ENCODE data around the gene PALM3. TPM values are rescaled to one million over a fixed set of nuclear protein-coding genes. Genes with fewer than 3 reads are reported as not detected.
A peak's percentile ranks its signal among the peaks of the same experiment; 100 is the strongest.
"Not testable (repeated sequence)": the region's sequence is repeated elsewhere in the genome, so short reads cannot be mapped to it uniquely, and the experiment has no call there.

PALM3 gene
- total RNA-seq, 1 donor from 2014 or later = 0.95 TPM

- DNase-seq (ENCODE audit: low spot score) = no peak
- Mint-ChIP-seq H3K36me3 (ENCODE audit: low read depth) (no peaks in the 10 kb centered on the region), H3K27ac (ENCODE audit: unreplicated experiment) (peak overlapping the region; percentile 62), H3K27me3 (ENCODE audit: low read depth) (peaks cover 4% of the 10 kb centered on the region), H3K4me1 (ENCODE audit: low read depth) (peaks cover 6% of the 10 kb centered on the region), H3K4me3 (ENCODE audit: unreplicated experiment) (no peak overlapping the region), H3K9me3 (ENCODE audit: low read depth) (no peaks in the 10 kb centered on the region)
- TF ChIP-seq CTCF (IDR thresholded peaks at IDR 0.05) = peak; percentile 72
These were observed 38.3 kb downstream of the PALM3 start for GRCh38 chr19:14023404-14024235.

- no peaks in the 10 kb centered on the region for H3K27me3 Mint-ChIP-seq (ENCODE audit: low read depth)
- no peak overlapping the region for H3K27ac Mint-ChIP-seq (ENCODE audit: unreplicated experiment)
- no peak overlapping the region for H3K4me3 Mint-ChIP-seq (ENCODE audit: unreplicated experiment)
- H3K9me3 Mint-ChIP-seq (ENCODE audit: low read depth) = no peaks in the 10 kb centered on the region
- peaks cover 6% of the 10 kb centered on the region for H3K4me1 Mint-ChIP-seq (ENCODE audit: low read depth)
- no peaks in the 10 kb centered on the region for H3K36me3 Mint-ChIP-seq (ENCODE audit: low read depth)
- DNase-seq (ENCODE audit: low spot score) = no peak
- no peak for TF ChIP-seq CTCF (IDR thresholded peaks at IDR 0.05)
These were observed 39.4 kb downstream of the PALM3 start for GRCh38 chr19:14022469-14022868.

- no peak overlapping the region for H3K27ac Mint-ChIP-seq (ENCODE audit: unreplicated experiment)
- TF ChIP-seq CTCF (IDR thresholded peaks at IDR 0.05) = no peak
- peaks cover 6% of the 10 kb centered on the region for H3K4me1 Mint-ChIP-seq (ENCODE audit: low read depth)
- H3K4me3 Mint-ChIP-seq (ENCODE audit: unreplicated experiment) = no peak overlapping the region
- no peaks in the 10 kb centered on the region for H3K27me3 Mint-ChIP-seq (ENCODE audit: low read depth)
- DNase-seq (ENCODE audit: low spot score) = no peak
- H3K9me3 Mint-ChIP-seq (ENCODE audit: low read depth) = no peaks in the 10 kb centered on the region
- H3K36me3 Mint-ChIP-seq (ENCODE audit: low read depth) = no peaks in the 10 kb centered on the region
These were observed 40.4 kb downstream of the PALM3 start for GRCh38 chr19:14021474-14021873.

GRCh38 chr19:14019739-14020138 is 42.1 kb downstream of the PALM3 start:
- H3K36me3 Mint-ChIP-seq (ENCODE audit: low read depth); DNase-seq (ENCODE audit: low spot score); H3K27ac Mint-ChIP-seq (ENCODE audit: unreplicated experiment); H3K4me1 Mint-ChIP-seq (ENCODE audit: low read depth); H3K4me3 Mint-ChIP-seq (ENCODE audit: unreplicated experiment); H3K9me3 Mint-ChIP-seq (ENCODE audit: low read depth); H3K27me3 Mint-ChIP-seq (ENCODE audit: low read depth): not testable (repeated sequence)

- H3K4me3 Mint-ChIP-seq (ENCODE audit: unreplicated experiment) = no peak overlapping the region
- H3K4me1 Mint-ChIP-seq (ENCODE audit: low read depth) = peaks cover 6% of the 10 kb centered on the region
- DNase-seq (ENCODE audit: low spot score) = no peak
- H3K27me3 Mint-ChIP-seq (ENCODE audit: low read depth) = no peaks in the 10 kb centered on the region
- no peaks in the 10 kb centered on the region for H3K36me3 Mint-ChIP-seq (ENCODE audit: low read depth)
- no peak overlapping the region for H3K27ac Mint-ChIP-seq (ENCODE audit: unreplicated experiment)
- TF ChIP-seq CTCF (IDR thresholded peaks at IDR 0.05) = no peak
- H3K9me3 Mint-ChIP-seq (ENCODE audit: low read depth) = no peaks in the 10 kb centered on the region
These were observed 42.8 kb downstream of the PALM3 start for GRCh38 chr19:14019100-14019499.

- Mint-ChIP-seq H3K4me1 (ENCODE audit: low read depth) (no peaks in the 10 kb centered on the region), H3K27me3 (ENCODE audit: low read depth) (no peaks in the 10 kb centered on the region), H3K4me3 (ENCODE audit: unreplicated experiment) (no peak overlapping the region), H3K36me3 (ENCODE audit: low read depth) (no peaks in the 10 kb centered on the region), H3K9me3 (ENCODE audit: low read depth) (no peaks in the 10 kb centered on the region), H3K27ac (ENCODE audit: unreplicated experiment) (no peak overlapping the region)
- DNase-seq (ENCODE audit: low spot score) = no peak
- no peak for TF ChIP-seq CTCF (IDR thresholded peaks at IDR 0.05)
These were observed 46.3 kb downstream of the PALM3 start for GRCh38 chr19:14015524-14016035.
